HepG2 (cell line): ENCODE data around the gene C19orf47. TPM values are rescaled to one million over a fixed set of nuclear protein-coding genes. Genes with fewer than 3 reads are reported as not detected.

Source experiments
- CSRNP1 ChIP-seq: sonication (generic); formaldehyde crosslinking; IDR thresholded peaks from 2 replicates; pipeline ENCODE4 v1.8.1; 2023; ENCODE audit warnings: mild to moderate bottlenecking, missing genetic modification reagents
- FOXP4 ChIP-seq: sonication (generic); formaldehyde crosslinking; IDR thresholded peaks from 2 replicates; pipeline ENCODE4 v1.4.0; 2020; ENCODE audit warnings: missing genetic modification reagents
- HNF4A ChIP-seq: sonication (generic); formaldehyde crosslinking; IDR thresholded peaks from 2 replicates; pipeline ENCODE4 v1.4.0; 2020; ENCODE audit warnings: missing genetic modification reagents
- HNRNPH1 ChIP-seq: fragments of 200-400 bp; formaldehyde crosslinking; optimal IDR thresholded peaks from 2 replicates; pipeline ENCODE3; 2017; ENCODE audit warnings: mild to moderate bottlenecking, low read depth, low read length
- MAFG ChIP-seq: sonication (generic); formaldehyde crosslinking; IDR thresholded peaks from 2 replicates; pipeline ENCODE4 v1.5.1; 2020; ENCODE audit warnings: mild to moderate bottlenecking, missing genetic modification reagents
- PHF20 ChIP-seq: sonication (generic); formaldehyde crosslinking; IDR thresholded peaks from 2 replicates; pipeline ENCODE4 v1.5.0; 2020; ENCODE audit warnings: mild to moderate bottlenecking, missing genetic modification reagents
- UBTF ChIP-seq: sonication (generic); formaldehyde crosslinking; IDR thresholded peaks from 2 replicates; pipeline ENCODE4 v1.4.0; 2020; ENCODE audit warnings: mild to moderate bottlenecking, missing genetic modification reagents
- USF2 ChIP-seq, 2 experiments: sonication (generic) in 1 of 2; formaldehyde crosslinking in 1 of 2; IDR thresholded peaks; 2 replicates each; pipeline versions ENCODE4 v1.5.1 to v1.6.1; 2011 to 2020; ENCODE audit warnings: borderline replicate concordance in 1 of 2, low read depth in 1 of 2, low read length in 1 of 2, mild to moderate bottlenecking in 1 of 2, missing genetic modification reagents in 1 of 2, moderate library complexity in 1 of 2
- ZMAT3 ChIP-seq: sonication (generic); formaldehyde crosslinking; conservative IDR thresholded peaks from 2 replicates; pipeline ENCODE4 v1.7.0; 2021; ENCODE audit warnings: missing genetic modification reagents
- ZNF343 ChIP-seq: sonication (generic); formaldehyde crosslinking; IDR thresholded peaks from 2 replicates; pipeline ENCODE4 v1.4.0; 2020; ENCODE audit warnings: mild to moderate bottlenecking, missing genetic modification reagents
- ZNF567 ChIP-seq: sonication (generic); formaldehyde crosslinking; IDR thresholded peaks from 2 replicates; pipeline ENCODE4 v1.8.1; 2023; ENCODE audit warnings: mild to moderate bottlenecking, missing genetic modification reagents, borderline replicate concordance
- ZNF597 ChIP-seq: sonication (generic); formaldehyde crosslinking; IDR thresholded peaks from 2 replicates; pipeline ENCODE4 v1.5.0; 2020; ENCODE audit warnings: missing genetic modification reagents
- ZNF687 ChIP-seq: sonication (generic); formaldehyde crosslinking; IDR thresholded peaks from 2 replicates; pipeline ENCODE4 v1.5.1; 2020; ENCODE audit warnings: mild to moderate bottlenecking, missing genetic modification reagents, moderate library complexity
- polyA plus RNA-seq, 8 experiments: library from polyadenylated mRNA; depleted of rRNA in 3 of 8; stranded (reverse) in 7 of 8; unstranded in 1 of 8; fragments of >200 nt; fragmentation: Illumina TruSeq in 4 of 8; extraction: Trizol in 4 of 8; gene quantifications; 2 replicates each; pipeline versions ENCODE4 v1.2.1 to v1.2.3, GENCODE V29; 2011 to 2016; ENCODE audit warnings: low read depth in 4 of 8, missing spikeins in 1 of 8, mixed read lengths in 1 of 8; ENCODE audit not compliant: insufficient read depth in 1 of 8
- total RNA-seq, 5 experiments: library from RNA; depleted of rRNA; stranded (reverse); fragments of >200 nt; fragmentation: Illumina TruSeq; extraction: Trizol; gene quantifications; 2 replicates each; pipeline ENCODE4 v1.2.3, GENCODE V29; 2016; ENCODE audit warnings: low read depth in 1 of 5

C19orf47 gene
- total and polyA plus RNA-seq, 2 of the 13 experiments (the other 11 are each of a cell fraction or from before 2014, with no cell fraction given), result 8.1 to 10.6 TPM

- TF ChIP-seq ZNF687 (CRISPR knock-in tag) (peak; percentile 89), ZNF343 (CRISPR knock-in tag) (no peak), USF2 (IDR thresholded peaks at IDR 0.05; ENCODE audit: low read depth, low read length) (peak; percentile 99), USF2 (CRISPR knock-in tag; IDR thresholded peaks at IDR 0.05; ENCODE audit: borderline replicate concordance) (peak; percentile 98; the same call in 1 of the 2 replicates), ZNF567 (CRISPR knock-in tag) (no peak), CSRNP1 (CRISPR knock-in tag) (no peak), HNF4A (CRISPR knock-in tag) (no peak), UBTF (CRISPR knock-in tag) (0 out of 2 replicates have a peak, but pooled peaks have one; percentile 42), PHF20 (CRISPR knock-in tag) (peak; percentile 98), MAFG (CRISPR knock-in tag) (no peak), FOXP4 (CRISPR knock-in tag) (peak; percentile 54; the same call in 1 of the 2 replicates), ZNF597 (CRISPR knock-in tag) (no peak), HNRNPH1 (no peak), ZMAT3 (CRISPR knock-in tag) (0 out of 2 replicates have a peak, but pooled peaks have one; percentile 37)
Observed at GRCh38 chr19:40348125-40348913, at the start of gene C19orf47, which contains the start of gene PLD3 (continued).
